Measurements from ENCODE around the gene CRKL. TPM values are rescaled to one million over a fixed set of nuclear protein-coding genes. Genes with fewer than 3 reads are reported as not detected.
A peak's percentile ranks its signal among the peaks of the same experiment; 100 is the strongest.

Gene CRKL
- total RNA-seq, 1 experiment from 2014 or later, result 106 TPM

DNA sequence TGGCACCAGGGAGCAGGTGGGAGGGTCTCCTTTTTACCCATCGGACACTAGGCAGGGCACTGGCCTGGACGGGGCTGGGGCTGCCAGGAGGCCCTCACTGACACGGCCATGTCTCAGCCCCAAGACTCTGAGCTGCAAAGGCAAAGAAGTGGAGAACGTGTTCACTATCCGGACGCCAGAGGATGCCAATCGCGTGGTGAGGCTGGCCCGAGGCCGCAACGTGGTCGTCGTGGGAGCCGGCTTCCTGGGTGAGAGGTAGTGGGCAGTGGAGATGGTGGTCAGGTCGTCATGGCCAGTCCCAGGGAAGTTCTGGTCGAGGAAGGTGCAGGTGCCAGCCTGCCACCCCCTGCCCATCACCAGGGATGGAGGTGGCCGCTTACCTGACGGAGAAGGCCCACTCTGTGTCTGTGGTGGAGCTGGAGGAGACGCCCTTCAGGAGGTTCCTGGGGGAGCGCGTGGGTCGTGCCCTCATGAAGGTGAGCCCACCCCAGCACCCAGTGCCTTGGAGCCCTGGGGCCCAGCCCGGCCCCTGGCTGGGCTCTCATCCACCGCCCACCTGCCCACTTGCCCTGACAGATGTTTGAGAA is 59.2 kb downstream of the CRKL start:
- Mint-ChIP-seq H3K36me3 (ENCODE audit: insufficient read depth in 1 of 3, low read depth in 3 of 3) (peaks cover 0 to 8% (median 4%) of the 10 kb centered on the region in 3 experiments; a peak in 4 of 7 replicates), H3K27me3 (ENCODE audit: low read depth) (peaks cover 82% of the 10 kb centered on the region), H3K9me3 (peaks cover 13 to 15% of the 10 kb centered on the region in 2 experiments), H3K4me1 (peaks cover 25 to 34% of the 10 kb centered on the region in 2 experiments), H3K4me3 (peak overlapping the region in 1 of 2 experiments; percentile 29; a peak in 1 of 5 replicates), H3K27ac (no peak overlapping the region)
- Histone ChIP-seq H3K79me1 (ENCODE audit: insufficient read depth, low read depth, low read length, poor library complexity, severe bottlenecking) (no peaks in the 10 kb centered on the region), H3K14ac (ENCODE audit: insufficient read depth, low read length) (no peak overlapping the region), H3T11ph (ENCODE audit: low read length) (no peak overlapping the region), H4K20me1 (ENCODE audit: control insufficient read depth, insufficient read depth, insufficient read length) (no peaks in the 10 kb centered on the region), H2AK5ac (ENCODE audit: insufficient read length, low read length) (no peak overlapping the region), H3K79me2 (ENCODE audit: insufficient read depth, low read length) (no peaks in the 10 kb centered on the region), H2BK120ac (ENCODE audit: low read depth, low read length, poor library complexity, severe bottlenecking) (no peak overlapping the region), H3K4me1 (ENCODE audit: insufficient read depth, low read length) (no peaks in the 10 kb centered on the region), H2AFZ (ENCODE audit: low read length) (no peak overlapping the region), H3K27me3 (ENCODE audit: insufficient read depth, low read length) (no peaks in the 10 kb centered on the region; the same call in 1 of the 2 replicates), H4K5ac (ENCODE audit: insufficient read length, low read depth, low read length) (no peak overlapping the region), H4K8ac (replicated peaks; ENCODE audit: insufficient read length, low read depth, low read length) (no peak overlapping the region), H3K4ac (ENCODE audit: low read depth, low read length) (no peak overlapping the region), H3K9ac (ENCODE audit: extremely low read depth, insufficient read length, low read length) (no peak overlapping the region), H2BK20ac (ENCODE audit: low read depth, low read length, poor library complexity, severe bottlenecking) (no peak overlapping the region), H2BK5ac (ENCODE audit: insufficient read length, low read length) (no peak overlapping the region), H3K18ac (ENCODE audit: insufficient read length, low read depth, low read length) (no peak overlapping the region), H3K23ac (ENCODE audit: insufficient read length, low read depth, low read length) (no peak overlapping the region), H2BK12ac (ENCODE audit: insufficient read length, low read depth, low read length) (no peak overlapping the region), H3K23me2 (ENCODE audit: insufficient read length, low read depth, low read length, poor library complexity, severe bottlenecking) (peaks cover 5% of the 10 kb centered on the region), H4K91ac (ENCODE audit: insufficient read length, low read depth, low read length) (no peak overlapping the region), H3K27ac (ENCODE audit: insufficient read length, low read depth, low read length) (no peak overlapping the region), H3K4me2 (ENCODE audit: insufficient read depth, insufficient read length, low read length) (no peak overlapping the region), H3K9me3 (ENCODE audit: control insufficient read depth, low read depth, low read length) (no peaks in the 10 kb centered on the region), H2BK15ac (ENCODE audit: low read depth, low read length) (no peak overlapping the region), H3K56ac (ENCODE audit: insufficient read length, low read depth, low read length) (no peak overlapping the region)
- no CpG with 5 or more reads among the region's 24 CpGs for WGBS (ENCODE audit: extremely low coverage, insufficient read length, low lambda C conversion rate)
- no peak for DNase-seq
- TF ChIP-seq, protein P1, sequence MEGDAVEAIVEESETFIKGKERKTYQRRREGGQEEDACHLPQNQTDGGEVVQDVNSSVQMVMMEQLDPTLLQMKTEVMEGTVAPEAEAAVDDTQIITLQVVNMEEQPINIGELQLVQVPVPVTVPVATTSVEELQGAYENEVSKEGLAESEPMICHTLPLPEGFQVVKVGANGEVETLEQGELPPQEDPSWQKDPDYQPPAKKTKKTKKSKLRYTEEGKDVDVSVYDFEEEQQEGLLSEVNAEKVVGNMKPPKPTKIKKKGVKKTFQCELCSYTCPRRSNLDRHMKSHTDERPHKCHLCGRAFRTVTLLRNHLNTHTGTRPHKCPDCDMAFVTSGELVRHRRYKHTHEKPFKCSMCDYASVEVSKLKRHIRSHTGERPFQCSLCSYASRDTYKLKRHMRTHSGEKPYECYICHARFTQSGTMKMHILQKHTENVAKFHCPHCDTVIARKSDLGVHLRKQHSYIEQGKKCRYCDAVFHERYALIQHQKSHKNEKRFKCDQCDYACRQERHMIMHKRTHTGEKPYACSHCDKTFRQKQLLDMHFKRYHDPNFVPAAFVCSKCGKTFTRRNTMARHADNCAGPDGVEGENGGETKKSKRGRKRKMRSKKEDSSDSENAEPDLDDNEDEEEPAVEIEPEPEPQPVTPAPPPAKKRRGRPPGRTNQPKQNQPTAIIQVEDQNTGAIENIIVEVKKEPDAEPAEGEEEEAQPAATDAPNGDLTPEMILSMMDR (conservative IDR thresholded peaks at IDR 0.05), result no peak
